SK-N-SH (cell line): ENCODE measurements around the gene ACOX2.

Experiments used
- CTCF ChIP-seq: fragments of 200-600 bp; sonication (generic); IDR thresholded peaks from 2 replicates; pipeline ENCODE4 v1.6.1; 2017; ENCODE audit warnings: antibody characterized with exemption, mild to moderate bottlenecking, moderate library complexity
- FOXJ3 ChIP-seq: sonication (generic); formaldehyde crosslinking; IDR thresholded peaks from 2 replicates; pipeline ENCODE4 v1.5.1; 2020; ENCODE audit warnings: mild to moderate bottlenecking, missing genetic modification reagents
- FOXM1 ChIP-seq: IDR thresholded peaks from 2 replicates; pipeline ENCODE4 v1.4.0; 2012; ENCODE audit warnings: low read depth, mild to moderate bottlenecking
- JUND ChIP-seq: IDR thresholded peaks from 2 replicates; pipeline ENCODE4 v1.4.0; 2012
- RXRA ChIP-seq: IDR thresholded peaks from 2 replicates; pipeline ENCODE4 v1.4.0; 2012; ENCODE audit warnings: low read depth, mild to moderate bottlenecking, borderline replicate concordance
- TCF12 ChIP-seq: IDR thresholded peaks from 2 replicates; pipeline ENCODE4 v1.4.0; 2012
- YY1 ChIP-seq: IDR thresholded peaks from 2 replicates; pipeline ENCODE4 v1.4.0; 2012; ENCODE audit warnings: low read depth, mild to moderate bottlenecking

- TF ChIP-seq TCF12 (no peak), CTCF (no peak), JUND (no peak), YY1 (no peak), FOXM1 (no peak), FOXJ3 (CRISPR knock-in tag) (no peak), RXRA (no peak)
Measured at GRCh38 chr3:58530354-58530865, 6.6 kb downstream of the ACOX2 start.
